Renal pelvis (tissue), 3 donors: ENCODE data around the gene LRRN4. TPM values are rescaled to one million over a fixed set of nuclear protein-coding genes. Genes with fewer than 3 reads are reported as not detected.

ENCODE experiments used
- polyA plus RNA-seq, 3 donors: library from polyadenylated mRNA; unstranded; fragments of 120-200 nt; gene quantifications; one replicate each; pipeline ENCODE4 v1.2.1, GENCODE V29; 2013; ENCODE audit not compliant: insufficient read length in 3 of 3

LRRN4 gene
- polyA plus RNA-seq, 3 donors, result 15.1 to 16.9 (median 15.8) TPM

Other genes with a start within 250 kb of the LRRN4 start
- 1 to 10 TPM; 2.8 to 4.6 (median 3.2) TPM for gene CHGB, start 142.6 kb downstream of the LRRN4 start, polyA plus RNA-seq
- 10 to 100 TPM; 16.5 to 18.4 (median 18.0) TPM for gene TRMT6, start 103.5 kb downstream of the LRRN4 start, polyA plus RNA-seq
- 10 to 100 TPM; 12.8 to 18.8 (median 17.3) TPM for gene MCM8, start 103.4 kb downstream of the LRRN4 start, polyA plus RNA-seq
- gene CRLS1, start 47.9 kb downstream of the LRRN4 start, polyA plus RNA-seq, result 10 to 100 TPM; 78.2 to 87.2 (median 84.4) TPM
- gene FERMT1, start 69.0 kb upstream of the LRRN4 start, polyA plus RNA-seq, result 1 to 10 TPM; 3.6 to 6.0 (median 5.4) TPM